WTC11 (cell line): ENCODE data around the gene NSDHL.

Source experiments
- JUN ChIP-seq: sonication (generic); formaldehyde crosslinking; IDR thresholded peaks from 2 replicates; pipeline ENCODE4 v1.8.0; 2023; ENCODE audit warnings: mild to moderate bottlenecking, missing genetic modification reagents
- MYBL2 ChIP-seq: sonication (generic); formaldehyde crosslinking; IDR thresholded peaks from 2 replicates; pipeline ENCODE4 v1.8.1; 2023; ENCODE audit warnings: mild to moderate bottlenecking, moderate library complexity, missing genetic modification reagents
- ZNF281 ChIP-seq: sonication (generic); formaldehyde crosslinking; IDR thresholded peaks from 2 replicates; pipeline ENCODE4 v1.8.0; 2023; ENCODE audit warnings: mild to moderate bottlenecking, missing genetic modification reagents
- TF ChIP-seq, protein P1 (sequence below): fragments of 200-600 bp; IDR thresholded peaks from 2 replicates; pipeline ENCODE4 v1.8.0; 2022; ENCODE audit warnings: antibody characterized with exemption
- TF ChIP-seq, protein P2 (sequence below): sonication (generic); formaldehyde crosslinking; IDR thresholded peaks from 2 replicates; pipeline ENCODE4 v1.8.0; 2022; ENCODE audit warnings: mild to moderate bottlenecking, missing genetic modification reagents
- TF ChIP-seq, protein P3 (sequence below): sonication (generic); formaldehyde crosslinking; IDR thresholded peaks from 2 replicates; pipeline ENCODE4 v1.8.0; 2022; ENCODE audit warnings: mild to moderate bottlenecking, missing genetic modification reagents

GRCh38 chrX:152913346-152913745 lies 82.5 kb downstream of the NSDHL start:
- TF ChIP-seq, protein P1, sequence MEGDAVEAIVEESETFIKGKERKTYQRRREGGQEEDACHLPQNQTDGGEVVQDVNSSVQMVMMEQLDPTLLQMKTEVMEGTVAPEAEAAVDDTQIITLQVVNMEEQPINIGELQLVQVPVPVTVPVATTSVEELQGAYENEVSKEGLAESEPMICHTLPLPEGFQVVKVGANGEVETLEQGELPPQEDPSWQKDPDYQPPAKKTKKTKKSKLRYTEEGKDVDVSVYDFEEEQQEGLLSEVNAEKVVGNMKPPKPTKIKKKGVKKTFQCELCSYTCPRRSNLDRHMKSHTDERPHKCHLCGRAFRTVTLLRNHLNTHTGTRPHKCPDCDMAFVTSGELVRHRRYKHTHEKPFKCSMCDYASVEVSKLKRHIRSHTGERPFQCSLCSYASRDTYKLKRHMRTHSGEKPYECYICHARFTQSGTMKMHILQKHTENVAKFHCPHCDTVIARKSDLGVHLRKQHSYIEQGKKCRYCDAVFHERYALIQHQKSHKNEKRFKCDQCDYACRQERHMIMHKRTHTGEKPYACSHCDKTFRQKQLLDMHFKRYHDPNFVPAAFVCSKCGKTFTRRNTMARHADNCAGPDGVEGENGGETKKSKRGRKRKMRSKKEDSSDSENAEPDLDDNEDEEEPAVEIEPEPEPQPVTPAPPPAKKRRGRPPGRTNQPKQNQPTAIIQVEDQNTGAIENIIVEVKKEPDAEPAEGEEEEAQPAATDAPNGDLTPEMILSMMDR: no peak
- TF ChIP-seq JUN (CRISPR knock-in tag) (no peak), ZNF281 (CRISPR knock-in tag) (no peak), MYBL2 (CRISPR knock-in tag) (no peak)
- TF ChIP-seq, protein P2, sequence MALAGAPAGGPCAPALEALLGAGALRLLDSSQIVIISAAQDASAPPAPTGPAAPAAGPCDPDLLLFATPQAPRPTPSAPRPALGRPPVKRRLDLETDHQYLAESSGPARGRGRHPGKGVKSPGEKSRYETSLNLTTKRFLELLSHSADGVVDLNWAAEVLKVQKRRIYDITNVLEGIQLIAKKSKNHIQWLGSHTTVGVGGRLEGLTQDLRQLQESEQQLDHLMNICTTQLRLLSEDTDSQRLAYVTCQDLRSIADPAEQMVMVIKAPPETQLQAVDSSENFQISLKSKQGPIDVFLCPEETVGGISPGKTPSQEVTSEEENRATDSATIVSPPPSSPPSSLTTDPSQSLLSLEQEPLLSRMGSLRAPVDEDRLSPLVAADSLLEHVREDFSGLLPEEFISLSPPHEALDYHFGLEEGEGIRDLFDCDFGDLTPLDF (CRISPR knock-in tag): no peak
- TF ChIP-seq, protein P3, sequence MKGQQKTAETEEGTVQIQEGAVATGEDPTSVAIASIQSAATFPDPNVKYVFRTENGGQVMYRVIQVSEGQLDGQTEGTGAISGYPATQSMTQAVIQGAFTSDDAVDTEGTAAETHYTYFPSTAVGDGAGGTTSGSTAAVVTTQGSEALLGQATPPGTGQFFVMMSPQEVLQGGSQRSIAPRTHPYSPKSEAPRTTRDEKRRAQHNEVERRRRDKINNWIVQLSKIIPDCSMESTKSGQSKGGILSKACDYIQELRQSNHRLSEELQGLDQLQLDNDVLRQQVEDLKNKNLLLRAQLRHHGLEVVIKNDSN (CRISPR knock-in tag): no peak
